Astrocyte (in vitro differentiated cells and primary cell): ENCODE data around the gene EMP3.

ENCODE experiments used
- EZH2 ChIP-seq: IDR thresholded peaks from 2 replicates; pipeline ENCODE4 v1.6.1; 2012; ENCODE audit warnings: mild to moderate bottlenecking, low read length, inconsistent platforms; ENCODE audit not compliant: insufficient read depth
- TF ChIP-seq, protein P1 (sequence below): IDR thresholded peaks from 2 replicates; pipeline ENCODE4 v1.5.1; 2011; ENCODE audit warnings: low read depth, mild to moderate bottlenecking, inconsistent platforms, low read length, moderate library complexity; ENCODE audit not compliant: insufficient read depth

DNA sequence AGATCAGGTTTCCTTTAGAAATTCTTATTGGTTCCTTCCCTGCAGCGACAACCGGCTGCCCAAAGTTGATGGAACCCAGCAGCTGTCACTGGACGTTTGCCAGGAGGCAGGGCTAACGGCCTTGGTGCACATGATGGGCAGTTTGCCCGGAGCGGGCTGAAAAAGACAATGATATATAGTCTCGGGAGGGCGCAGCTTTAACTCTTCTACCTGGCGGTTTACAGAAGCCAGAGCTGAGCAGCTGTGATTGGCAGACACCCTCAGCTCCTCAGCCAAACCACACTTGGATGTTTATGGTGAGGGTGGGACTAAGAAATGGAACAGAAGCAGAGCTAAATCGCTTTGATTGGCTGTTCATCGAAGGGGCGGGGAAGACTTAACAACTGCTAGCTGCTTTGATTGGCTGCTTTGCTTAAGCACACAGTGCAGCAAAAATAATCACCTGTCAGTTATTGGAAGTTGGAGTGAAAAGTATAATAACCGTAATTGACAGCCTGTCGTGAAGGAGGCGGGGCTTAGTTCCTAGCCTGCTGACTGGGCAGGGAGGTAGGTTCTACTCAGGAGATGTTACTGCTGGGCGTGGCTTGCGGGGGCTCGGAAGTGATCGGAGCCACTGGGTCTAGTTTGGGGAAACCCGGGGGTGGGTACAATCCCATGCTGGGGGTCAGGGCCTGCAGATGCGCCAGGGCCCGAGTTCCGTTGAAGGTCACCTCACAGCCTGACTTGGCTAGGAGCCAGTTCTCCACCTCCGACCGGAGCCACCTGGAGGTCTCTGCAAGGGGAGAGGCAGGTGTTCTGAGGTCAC lies 7.5 kb downstream of the EMP3 start:
- TF ChIP-seq, protein P1, sequence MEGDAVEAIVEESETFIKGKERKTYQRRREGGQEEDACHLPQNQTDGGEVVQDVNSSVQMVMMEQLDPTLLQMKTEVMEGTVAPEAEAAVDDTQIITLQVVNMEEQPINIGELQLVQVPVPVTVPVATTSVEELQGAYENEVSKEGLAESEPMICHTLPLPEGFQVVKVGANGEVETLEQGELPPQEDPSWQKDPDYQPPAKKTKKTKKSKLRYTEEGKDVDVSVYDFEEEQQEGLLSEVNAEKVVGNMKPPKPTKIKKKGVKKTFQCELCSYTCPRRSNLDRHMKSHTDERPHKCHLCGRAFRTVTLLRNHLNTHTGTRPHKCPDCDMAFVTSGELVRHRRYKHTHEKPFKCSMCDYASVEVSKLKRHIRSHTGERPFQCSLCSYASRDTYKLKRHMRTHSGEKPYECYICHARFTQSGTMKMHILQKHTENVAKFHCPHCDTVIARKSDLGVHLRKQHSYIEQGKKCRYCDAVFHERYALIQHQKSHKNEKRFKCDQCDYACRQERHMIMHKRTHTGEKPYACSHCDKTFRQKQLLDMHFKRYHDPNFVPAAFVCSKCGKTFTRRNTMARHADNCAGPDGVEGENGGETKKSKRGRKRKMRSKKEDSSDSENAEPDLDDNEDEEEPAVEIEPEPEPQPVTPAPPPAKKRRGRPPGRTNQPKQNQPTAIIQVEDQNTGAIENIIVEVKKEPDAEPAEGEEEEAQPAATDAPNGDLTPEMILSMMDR: no peak
- no peak for TF ChIP-seq EZH2
